Measurements from ENCODE around the gene ADK. TPM values are rescaled to one million over a fixed set of nuclear protein-coding genes. Genes with fewer than 3 reads are reported as not detected.

Gene ADK
- total RNA-seq (44.6 and 53.7 TPM in 2 replicates), polyA plus RNA-seq (46.7 and 49.1 TPM in 2 replicates)

- TF ChIP-seq CTCF (IDR thresholded peaks at IDR 0.05; ENCODE audit: poor library complexity): peak; percentile 43
- no peak for TF ChIP-seq EZH2 (IDR thresholded peaks at IDR 0.05; ENCODE audit: borderline replicate concordance)
- no peak for TF ChIP-seq EZH2phosphoT487 (IDR thresholded peaks at IDR 0.05; ENCODE audit: low read depth, severe bottlenecking, unreplicated experiment)
- peaks cover 3% of the 10 kb centered on the region for H4K20me1 ChIP-seq (ENCODE audit: insufficient read depth, poor library complexity, severe bottlenecking)
- H3K36me3 ChIP-seq (replicated peaks; ENCODE audit: insufficient read depth, low read depth): no peaks in the 10 kb centered on the region
- DNase-seq (ENCODE audit: low spot score): peak; percentile 100
- H3K4me3 ChIP-seq: peak within 1 kb of the TSS; percentile 87
- peak within 1 kb of the TSS; percentile 79 for H3K4me2 ChIP-seq
- peak within 1 kb of the TSS; percentile 91 for H3K27ac ChIP-seq
- H3K9me2 ChIP-seq (replicated peaks; ENCODE audit: insufficient read depth): no peaks in the 10 kb centered on the region
- peaks cover 82% of the 10 kb centered on the region for H3K79me2 ChIP-seq
- no peaks in the 10 kb centered on the region for H3K27me3 ChIP-seq
- H3K9me3 ChIP-seq (ENCODE audit: low read depth): no peaks in the 10 kb centered on the region
- H3K4me1 ChIP-seq (ENCODE audit: insufficient read depth): peaks cover 4% of the 10 kb centered on the region
- peak within 1 kb of the TSS; percentile 39 for H2AFZ ChIP-seq
- WGBS (ENCODE audit: low lambda C conversion rate, missing lambda C conversion rate): 3% methylated on average over 34 of the region's 57 CpGs
These were observed at the start of gene ADK for GRCh38 chr10:74150990-74151878. TSS of gene ADK (plus strand) at chr10:74151221. CDS start at chr10:74151279, 58 bp downstream.

GRCh38 chr10:74103560-74104258 is 47.3 kb upstream of the ADK start:
- WGBS (ENCODE audit: low lambda C conversion rate, missing lambda C conversion rate): 81% methylated on average over 11 of the region's 11 CpGs
- Histone ChIP-seq H3K4me2 (no peak overlapping the region), H3K79me2 (no peaks in the 10 kb centered on the region), H3K27ac (no peak overlapping the region), H3K4me1 (ENCODE audit: insufficient read depth) (no peaks in the 10 kb centered on the region), H2AFZ (no peak overlapping the region), H3K27me3 (no peaks in the 10 kb centered on the region), H4K20me1 (ENCODE audit: insufficient read depth, poor library complexity, severe bottlenecking) (no peaks in the 10 kb centered on the region), H3K9me2 (replicated peaks; ENCODE audit: insufficient read depth) (no peaks in the 10 kb centered on the region), H3K9me3 (ENCODE audit: low read depth) (no peaks in the 10 kb centered on the region), H3K4me3 (no peak overlapping the region), H3K36me3 (replicated peaks; ENCODE audit: insufficient read depth, low read depth) (no peaks in the 10 kb centered on the region)
- TF ChIP-seq CTCF (IDR thresholded peaks at IDR 0.05; ENCODE audit: poor library complexity) (peak; percentile 48), EZH2phosphoT487 (IDR thresholded peaks at IDR 0.05; ENCODE audit: low read depth, severe bottlenecking, unreplicated experiment) (no peak)
- DNase-seq (ENCODE audit: low spot score): peak; percentile 19

- WGBS (ENCODE audit: low lambda C conversion rate, missing lambda C conversion rate): 96% methylated on average over 5 of the region's 5 CpGs
- no peaks in the 10 kb centered on the region for H3K79me2 ChIP-seq
These were observed 46.5 kb upstream of the ADK start for GRCh38 chr10:74104480-74104879.

More at GRCh38 chr10:74104480-74104879, 46.5 kb upstream of the ADK start:
- Histone ChIP-seq H3K27ac (no peak overlapping the region), H2AFZ (no peak overlapping the region), H3K4me3 (no peak overlapping the region), H3K9me2 (replicated peaks; ENCODE audit: insufficient read depth) (no peaks in the 10 kb centered on the region), H3K9me3 (ENCODE audit: low read depth) (no peaks in the 10 kb centered on the region), H3K36me3 (replicated peaks; ENCODE audit: insufficient read depth, low read depth) (no peaks in the 10 kb centered on the region), H4K20me1 (ENCODE audit: insufficient read depth, poor library complexity, severe bottlenecking) (no peaks in the 10 kb centered on the region), H3K27me3 (no peaks in the 10 kb centered on the region), H3K4me1 (ENCODE audit: insufficient read depth) (no peaks in the 10 kb centered on the region), H3K4me2 (no peak overlapping the region)
- TF ChIP-seq CTCF (IDR thresholded peaks at IDR 0.05; ENCODE audit: poor library complexity) (no peak), EZH2 (IDR thresholded peaks at IDR 0.05; ENCODE audit: borderline replicate concordance) (no peak), EZH2phosphoT487 (IDR thresholded peaks at IDR 0.05; ENCODE audit: low read depth, severe bottlenecking, unreplicated experiment) (no peak)
- no peak for DNase-seq (ENCODE audit: low spot score)
